Smooth muscle cell (in vitro differentiated cells): Measurements from ENCODE around the gene PLA2G2F. TPM values are rescaled to one million over a fixed set of nuclear protein-coding genes. Genes with fewer than 3 reads are reported as not detected.
A peak's percentile ranks its signal among the peaks of the same experiment; 100 is the strongest.

Experiments used
- DNase-seq: peaks from one replicate; lab custom pipeline; 2025; ENCODE audit not compliant: unreplicated experiment; lab: John Stamatoyannopoulos, UW
- H2AFZ ChIP-seq: fragments of 200-600 bp; sonication (generic); 2 replicates; pipeline ENCODE4 v1.6.0; 2016; ENCODE audit warnings: antibody characterized with exemption, low read depth, mild to moderate bottlenecking
- H3F3A ChIP-seq: fragments of 200-600 bp; sonication (generic); 2 replicates; pipeline ENCODE4 v1.6.0; 2017; ENCODE audit warnings: antibody characterized with exemption, low read depth
- H3K27ac ChIP-seq: fragments of 200-600 bp; sonication (generic); 2 replicates; pipeline ENCODE4 v1.5.1; 2016; ENCODE audit warnings: low read depth, mild to moderate bottlenecking
- H3K27me3 ChIP-seq: fragments of 200-600 bp; sonication (generic); 2 replicates; pipeline ENCODE4 v1.6.1; 2016; ENCODE audit warnings: low read depth, mild to moderate bottlenecking
- H3K36me3 ChIP-seq: fragments of 200-600 bp; sonication (generic); 2 replicates; pipeline ENCODE4 v1.5.1; 2016; ENCODE audit warnings: low read depth
- H3K4me1 ChIP-seq: fragments of 200-600 bp; sonication (generic); 2 replicates; pipeline ENCODE4 v1.5.1; 2016; ENCODE audit warnings: low read depth
- H3K4me2 ChIP-seq: fragments of 200-600 bp; sonication (generic); 2 replicates; pipeline ENCODE4 v1.6.0; 2016; ENCODE audit warnings: mild to moderate bottlenecking
- H3K4me3 ChIP-seq: fragments of 200-600 bp; sonication (generic); 2 replicates; pipeline ENCODE4 v1.5.1; 2016; ENCODE audit warnings: mild to moderate bottlenecking
- H3K79me2 ChIP-seq: fragments of 200-600 bp; sonication (generic); 2 replicates; pipeline ENCODE4 v1.6.0; 2016; ENCODE audit warnings: low read depth, mild to moderate bottlenecking
- H3K9ac ChIP-seq: fragments of 200-600 bp; sonication (generic); 2 replicates; pipeline ENCODE4 v1.6.0; 2016; ENCODE audit warnings: low read depth
- H3K9me3 ChIP-seq: fragments of 200-600 bp; sonication (generic); replicated peaks from 2 replicates; pipeline ENCODE4 v1.5.1; 2016; ENCODE audit warnings: low read depth
- H4K20me1 ChIP-seq: fragments of 200-600 bp; sonication (generic); 2 replicates; pipeline ENCODE4 v1.6.0; 2016; ENCODE audit warnings: low read depth
- CTCF ChIP-seq: fragments of 200-600 bp; sonication (generic); IDR thresholded peaks from 2 replicates; pipeline ENCODE4 v1.5.1; 2017; ENCODE audit warnings: borderline replicate concordance, mild to moderate bottlenecking, antibody characterized with exemption; ENCODE audit not compliant: insufficient read depth, poor library complexity, severe bottlenecking
- WGBS: methylation state at CpG from one replicate; pipeline ENCODE4 v1.1.7; 2016; ENCODE audit warnings: low lambda C conversion rate; 5-methylcytosine and 5-hydroxymethylcytosine counted together
- polyA plus RNA-seq: library from polyadenylated mRNA; unstranded; fragments of >200 nt; fragmentation: Nextera tagmentation; extraction: Ambion mirVana; gene quantifications from 2 replicates; pipeline ENCODE4 v1.2.1, GENCODE V29; 2016
- total RNA-seq: library from RNA; depleted of rRNA; stranded (reverse); fragments of >200 nt; gene quantifications from 2 replicates; pipeline ENCODE4 v1.2.3, GENCODE V29; 2014

Gene PLA2G2F
- total and polyA plus RNA-seq, 2 experiments from 2014 or later, result 0.81 to 1.9 TPM

- no peaks in the 10 kb centered on the region for H4K20me1 ChIP-seq
- DNase-seq, result no peak
- WGBS, result 98% methylated on average over 8 of the region's 8 CpGs
- H3F3A ChIP-seq, result no peaks in the 10 kb centered on the region
- no peak overlapping the region for H3K27ac ChIP-seq
- H3K36me3 ChIP-seq, result no peaks in the 10 kb centered on the region
- H2AFZ ChIP-seq, result no peak overlapping the region
- no peak overlapping the region for H3K4me2 ChIP-seq
- no peak overlapping the region for H3K4me3 ChIP-seq
- H3K9me3 ChIP-seq, result no peaks in the 10 kb centered on the region
- no peak for TF ChIP-seq CTCF
- H3K79me2 ChIP-seq, result no peaks in the 10 kb centered on the region
- no peaks in the 10 kb centered on the region for H3K27me3 ChIP-seq
- no peak overlapping the region for H3K9ac ChIP-seq
- H3K4me1 ChIP-seq, result no peaks in the 10 kb centered on the region
Observed at GRCh38 chr1:20150326-20150705, 11.2 kb downstream of the PLA2G2F start.

GRCh38 chr1:20150969-20151368, 11.8 kb downstream of the PLA2G2F start:
- WGBS, result 94% methylated on average over 6 of the region's 6 CpGs
- Histone ChIP-seq H3K9ac (no peak overlapping the region), H2AFZ (no peak overlapping the region), H3K27me3 (no peaks in the 10 kb centered on the region), H3F3A (no peaks in the 10 kb centered on the region), H3K79me2 (no peaks in the 10 kb centered on the region), H3K36me3 (no peaks in the 10 kb centered on the region), H3K4me3 (no peak overlapping the region), H3K4me1 (no peaks in the 10 kb centered on the region), H3K27ac (no peak overlapping the region), H3K9me3 (no peaks in the 10 kb centered on the region), H3K4me2 (no peak overlapping the region), H4K20me1 (no peaks in the 10 kb centered on the region)
- DNase-seq, result no peak
- TF ChIP-seq CTCF, result no peak

GRCh38 chr1:20151906-20152598, 12.9 kb downstream of the PLA2G2F start:
- Histone ChIP-seq H3K4me1 (no peaks in the 10 kb centered on the region), H3K4me3 (peak overlapping the region; percentile 43), H3K4me2 (peak overlapping the region; percentile 84), H4K20me1 (no peaks in the 10 kb centered on the region), H3K36me3 (no peaks in the 10 kb centered on the region), H3K79me2 (no peaks in the 10 kb centered on the region), H3K27me3 (no peaks in the 10 kb centered on the region), H3K27ac (no peak overlapping the region), H2AFZ (peak overlapping the region; percentile 91), H3K9me3 (no peaks in the 10 kb centered on the region), H3K9ac (no peak overlapping the region), H3F3A (no peaks in the 10 kb centered on the region)
- WGBS, result 23% methylated on average over 26 of the region's 29 CpGs
- DNase-seq, result peak; percentile 46
- peak; percentile 86 for TF ChIP-seq CTCF

GRCh38 chr1:20152599-20152930, 13.4 kb downstream of the PLA2G2F start:
- WGBS, result 54% methylated on average over 7 of the region's 7 CpGs
- H3K36me3 ChIP-seq, result no peaks in the 10 kb centered on the region
- H3F3A ChIP-seq, result no peaks in the 10 kb centered on the region
- no peak overlapping the region for H3K4me3 ChIP-seq
- H3K9me3 ChIP-seq, result no peaks in the 10 kb centered on the region
- TF ChIP-seq CTCF, result no peak
- H3K4me2 ChIP-seq, result no peak overlapping the region
- no peaks in the 10 kb centered on the region for H3K27me3 ChIP-seq
- H4K20me1 ChIP-seq, result no peaks in the 10 kb centered on the region
- H3K9ac ChIP-seq, result no peak overlapping the region
- no peak overlapping the region for H3K27ac ChIP-seq
- no peak overlapping the region for H2AFZ ChIP-seq
- no peaks in the 10 kb centered on the region for H3K4me1 ChIP-seq
- H3K79me2 ChIP-seq, result no peaks in the 10 kb centered on the region
- DNase-seq, result no peak
